CD8-positive, alpha-beta memory T cell (primary cell): Measurements from ENCODE around the gene FLVCR2. TPM values are rescaled to one million over a fixed set of nuclear protein-coding genes. Genes with fewer than 3 reads are reported as not detected.
A peak's percentile ranks its signal among the peaks of the same experiment; 100 is the strongest.

Source experiments
- CTCF ChIA-PET: fragments of 350-600 bp; sonication (Branson Sonifier 250); formaldehyde crosslinking; loops from one replicate; lab custom pipeline; 2021; ENCODE audit warnings: antibody characterized with exemption; lab: Charles Lee
- POLR2A ChIA-PET: fragments of 350-600 bp; sonication (Branson Sonifier 250); formaldehyde crosslinking; loops from one replicate; lab custom pipeline; 2021; ENCODE audit warnings: antibody characterized with exemption; lab: Charles Lee
- DNase-seq, 5 donors: peaks; one replicate each; pipeline versions ENCODE4 v3.0.0 to v3.0.0-alpha.2; 2020 to 2022; ENCODE audit warnings: mixed read lengths in 1 of 5
- H3K27ac ChIP-seq: one replicate; pipeline ENCODE4 v1.7.0; 2013; ENCODE audit warnings: low read depth, mild to moderate bottlenecking, low read length, moderate library complexity
- H3K27me3 ChIP-seq: 2 replicates; pipeline ENCODE4 v1.7.0; 2013; ENCODE audit warnings: low read length, mild to moderate bottlenecking; ENCODE audit not compliant: insufficient read depth, poor library complexity, severe bottlenecking
- H3K36me3 ChIP-seq: 2 replicates; pipeline ENCODE4 v1.7.0; 2013; ENCODE audit warnings: mild to moderate bottlenecking, low read length, moderate library complexity; ENCODE audit not compliant: insufficient read depth
- H3K4me1 ChIP-seq: 2 replicates; pipeline ENCODE4 v1.7.0; 2013; ENCODE audit warnings: mild to moderate bottlenecking, low read length, moderate library complexity; ENCODE audit not compliant: insufficient read depth
- H3K4me3 ChIP-seq: 2 replicates; pipeline ENCODE4 v1.7.0; 2013; ENCODE audit warnings: mild to moderate bottlenecking, low read length
- H3K9me3 ChIP-seq: 2 replicates; pipeline ENCODE4 v1.7.0; 2013; ENCODE audit warnings: mild to moderate bottlenecking, low read length
- H3K27ac Mint-ChIP-seq, 8 donors: one replicate each; pipeline ENCODE4 v1.8.0; 2020 to 2021; ENCODE audit warnings: mixed read lengths in 8 of 8, mild to moderate bottlenecking in 6 of 8, inconsistent platforms in 3 of 8, moderate library complexity in 3 of 8
- H3K27me3 Mint-ChIP-seq, 2 donors: one replicate each; pipeline ENCODE4 v1.8.0; 2020 to 2021; ENCODE audit warnings: mixed read lengths in 2 of 2, mild to moderate bottlenecking in 1 of 2, moderate library complexity in 1 of 2
- H3K36me3 Mint-ChIP-seq, 3 donors: one replicate each; pipeline ENCODE4 v1.8.0; 2020 to 2021; ENCODE audit warnings: mixed read lengths in 3 of 3, inconsistent platforms in 1 of 3, mild to moderate bottlenecking in 1 of 3
- H3K4me1 Mint-ChIP-seq, 3 donors: one replicate each; pipeline ENCODE4 v1.8.0; 2020 to 2021; ENCODE audit warnings: mixed read lengths in 3 of 3, inconsistent platforms in 1 of 3, mild to moderate bottlenecking in 1 of 3
- H3K4me3 Mint-ChIP-seq, 7 donors: one replicate each; pipeline ENCODE4 v1.8.0; 2020 to 2021; ENCODE audit warnings: mixed read lengths in 7 of 7, mild to moderate bottlenecking in 6 of 7, moderate library complexity in 4 of 7, inconsistent platforms in 2 of 7
- H3K9me3 Mint-ChIP-seq, 5 donors: one replicate each; pipeline ENCODE4 v1.8.0; 2020 to 2022; ENCODE audit warnings: mixed read lengths in 5 of 5, mild to moderate bottlenecking in 3 of 5, moderate library complexity in 2 of 5, inconsistent platforms in 1 of 5
- polyA plus RNA-seq: library from polyadenylated mRNA; unstranded; fragments of 300-500 nt; fragmentation: Illumina TruSeq; gene quantifications from one replicate; pipeline ENCODE4 v1.2.3, GENCODE V29; 2021
- total RNA-seq, 2 experiments: library from RNA; stranded (reverse); gene quantifications; one replicate each; pipeline ENCODE4 v1.2.3, GENCODE V29; 2021

The FLVCR2 gene
- total and polyA plus RNA-seq, 3 experiments from 2014 or later: 0.60 to 2.6 (median 2.6) TPM

- no peaks in the 10 kb centered on the region for H3K27me3 Mint-ChIP-seq
- CTCF ChIA-PET: interaction anchor here (1.0 to 1.5 kb wide), 3 partner anchors 11 to 59 kb away, joined by 3 to 4 read pairs (median 3); no protein-coding TSS in a partner anchor
- no peak overlapping the region for H3K4me3 Mint-ChIP-seq
- Histone ChIP-seq H3K27me3 (no peaks in the 10 kb centered on the region), H3K27ac (no peak overlapping the region), H3K4me1 (no peaks in the 10 kb centered on the region), H3K36me3 (no peaks in the 10 kb centered on the region), H3K9me3 (no peaks in the 10 kb centered on the region), H3K4me3 (no peak overlapping the region)
- POLR2A ChIA-PET: no interaction called here
- peaks cover 0 to 6% (median 5%) of the 10 kb centered on the region in 3 donors for H3K36me3 Mint-ChIP-seq
- H3K27ac Mint-ChIP-seq: no peak overlapping the region
- no peak for DNase-seq
- H3K4me1 Mint-ChIP-seq: no peaks in the 10 kb centered on the region
- no peaks in the 10 kb centered on the region for H3K9me3 Mint-ChIP-seq
Measured at GRCh38 chr14:75636100-75636692, 57.8 kb downstream of the FLVCR2 start.

- Mint-ChIP-seq H3K27ac (no peak overlapping the region), H3K9me3 (no peaks in the 10 kb centered on the region), H3K36me3 (peaks cover 0 to 19% (median 6%) of the 10 kb centered on the region in 3 donors), H3K27me3 (no peaks in the 10 kb centered on the region), H3K4me3 (no peak overlapping the region), H3K4me1 (no peaks in the 10 kb centered on the region)
- Histone ChIP-seq H3K4me3 (no peak overlapping the region), H3K27me3 (no peaks in the 10 kb centered on the region), H3K9me3 (no peaks in the 10 kb centered on the region), H3K27ac (no peak overlapping the region), H3K4me1 (no peaks in the 10 kb centered on the region), H3K36me3 (no peaks in the 10 kb centered on the region)
- DNase-seq: no peak
- CTCF ChIA-PET: interaction anchor here (1.2 kb wide), 1 partner anchor 63 kb away, joined by 4 read pairs; the partner anchor contains the start of gene FLVCR2
- POLR2A ChIA-PET: no interaction called here
Measured at GRCh38 chr14:75640876-75641275, 62.5 kb downstream of the FLVCR2 start.

GRCh38 chr14:75643985-75644384, 65.6 kb downstream of the FLVCR2 start:
- Mint-ChIP-seq H3K9me3 (no peaks in the 10 kb centered on the region), H3K27ac (peak overlapping the region in 1 of 8 donors; percentile 46), H3K27me3 (no peaks in the 10 kb centered on the region), H3K4me3 (no peak overlapping the region), H3K36me3 (peaks cover 5 to 46% (median 8%) of the 10 kb centered on the region in 3 donors), H3K4me1 (no peaks in the 10 kb centered on the region)
- DNase-seq: no peak
- POLR2A ChIA-PET: no interaction called here
- Histone ChIP-seq H3K9me3 (no peaks in the 10 kb centered on the region), H3K36me3 (no peaks in the 10 kb centered on the region), H3K4me1 (no peaks in the 10 kb centered on the region), H3K27me3 (no peaks in the 10 kb centered on the region), H3K4me3 (no peak overlapping the region), H3K27ac (no peak overlapping the region)
- CTCF ChIA-PET: no interaction called here

- H3K36me3 ChIP-seq: peaks cover 9% of the 10 kb centered on the region
- no peaks in the 10 kb centered on the region for H3K4me1 Mint-ChIP-seq
- POLR2A ChIA-PET: no interaction called here
- H3K9me3 Mint-ChIP-seq: no peaks in the 10 kb centered on the region
- no peak overlapping the region for H3K4me3 ChIP-seq
- H3K27ac ChIP-seq: no peak overlapping the region
- DNase-seq: no peak
- H3K27me3 ChIP-seq: no peaks in the 10 kb centered on the region
- no peaks in the 10 kb centered on the region for H3K9me3 ChIP-seq
- H3K4me1 ChIP-seq: no peaks in the 10 kb centered on the region
- CTCF ChIA-PET: no interaction called here
- no peaks in the 10 kb centered on the region for H3K27me3 Mint-ChIP-seq
- H3K27ac Mint-ChIP-seq: no peak overlapping the region
- H3K36me3 Mint-ChIP-seq: peaks cover 13 to 57% (median 19%) of the 10 kb centered on the region in 3 donors
- H3K4me3 Mint-ChIP-seq: no peak overlapping the region
Measured at GRCh38 chr14:75645056-75645455, 66.6 kb downstream of the FLVCR2 start.

- Mint-ChIP-seq H3K36me3 (peaks cover 23 to 65% (median 32%) of the 10 kb centered on the region in 3 donors), H3K9me3 (no peaks in the 10 kb centered on the region), H3K27me3 (no peaks in the 10 kb centered on the region), H3K27ac (no peak overlapping the region), H3K4me3 (no peak overlapping the region), H3K4me1 (no peaks in the 10 kb centered on the region)
- no peaks in the 10 kb centered on the region for H3K27me3 ChIP-seq
- no peak for DNase-seq
- H3K27ac ChIP-seq: no peak overlapping the region
- no peaks in the 10 kb centered on the region for H3K4me1 ChIP-seq
- H3K4me3 ChIP-seq: no peak overlapping the region
- CTCF ChIA-PET: interaction anchor here (1.3 kb wide), 1 partner anchor 10 kb away, joined by 4 read pairs; no protein-coding TSS in a partner anchor
- no peaks in the 10 kb centered on the region for H3K9me3 ChIP-seq
- POLR2A ChIA-PET: interaction anchor here (0.5 kb wide), 1 partner anchor 10 kb away, joined by 4 read pairs; no protein-coding TSS in a partner anchor
- H3K36me3 ChIP-seq: peaks cover 21% of the 10 kb centered on the region
Measured at GRCh38 chr14:75646762-75647161, 68.3 kb downstream of the FLVCR2 start.

- Histone ChIP-seq H3K4me1 (no peaks in the 10 kb centered on the region), H3K27me3 (no peaks in the 10 kb centered on the region), H3K4me3 (no peak overlapping the region), H3K36me3 (peaks cover 25% of the 10 kb centered on the region), H3K27ac (no peak overlapping the region), H3K9me3 (no peaks in the 10 kb centered on the region)
- no peak overlapping the region for H3K4me3 Mint-ChIP-seq
- peaks cover 23 to 73% (median 32%) of the 10 kb centered on the region in 3 donors for H3K36me3 Mint-ChIP-seq
- no peaks in the 10 kb centered on the region for H3K4me1 Mint-ChIP-seq
- no peak overlapping the region for H3K27ac Mint-ChIP-seq
- DNase-seq: no peak
- H3K9me3 Mint-ChIP-seq: no peaks in the 10 kb centered on the region
- H3K27me3 Mint-ChIP-seq: no peaks in the 10 kb centered on the region
- ChIA-PET CTCF (no interaction called here), POLR2A (interaction anchor here (0.6 kb wide), 1 partner anchor 9 kb away, joined by 9 read pairs; no protein-coding TSS in a partner anchor)
Measured at GRCh38 chr14:75647640-75648039, 69.2 kb downstream of the FLVCR2 start.

GRCh38 chr14:75648066-75648838, 69.8 kb downstream of the FLVCR2 start:
- CTCF ChIA-PET: interaction anchor here (2.5 kb wide), 1 partner anchor 71 kb away, joined by 7 read pairs; no protein-coding TSS in a partner anchor
- H3K27ac Mint-ChIP-seq: no peak overlapping the region
- no peak overlapping the region for H3K4me3 Mint-ChIP-seq
- Histone ChIP-seq H3K4me1 (no peaks in the 10 kb centered on the region), H3K9me3 (no peaks in the 10 kb centered on the region), H3K36me3 (peaks cover 25% of the 10 kb centered on the region), H3K27me3 (no peaks in the 10 kb centered on the region), H3K4me3 (no peak overlapping the region), H3K27ac (no peak overlapping the region)
- no peaks in the 10 kb centered on the region for H3K27me3 Mint-ChIP-seq
- POLR2A ChIA-PET: interaction anchor here (0.6 kb wide), 1 partner anchor 8 kb away, joined by 9 read pairs; no protein-coding TSS in a partner anchor
- H3K9me3 Mint-ChIP-seq: no peaks in the 10 kb centered on the region
- no peaks in the 10 kb centered on the region for H3K4me1 Mint-ChIP-seq
- no peak for DNase-seq
- peaks cover 23 to 76% (median 33%) of the 10 kb centered on the region in 3 donors for H3K36me3 Mint-ChIP-seq

- Mint-ChIP-seq H3K9me3 (no peaks in the 10 kb centered on the region), H3K36me3 (peaks cover 23 to 79% (median 35%) of the 10 kb centered on the region in 3 donors), H3K27me3 (no peaks in the 10 kb centered on the region), H3K4me1 (peaks cover 3 to 5% (median 5%) of the 10 kb centered on the region in 3 donors), H3K4me3 (no peak overlapping the region), H3K27ac (no peak overlapping the region)
- Histone ChIP-seq H3K27ac (no peak overlapping the region), H3K4me3 (no peak overlapping the region), H3K9me3 (no peaks in the 10 kb centered on the region), H3K4me1 (no peaks in the 10 kb centered on the region), H3K36me3 (peaks cover 25% of the 10 kb centered on the region), H3K27me3 (no peaks in the 10 kb centered on the region)
- ChIA-PET POLR2A (no interaction called here), CTCF (interaction anchor here (2.5 kb wide), 1 partner anchor 72 kb away, joined by 7 read pairs; no protein-coding TSS in a partner anchor)
- no peak for DNase-seq
Measured at GRCh38 chr14:75649337-75649736, 70.9 kb downstream of the FLVCR2 start.
